SU-DHL-6 (cell line): ENCODE data around the gene SLC4A2.

Source experiments
- CTCF ChIP-seq: fragments of 200-600 bp; sonication (generic); IDR thresholded peaks from one replicate; pipeline ENCODE4 v1.5.1; 2017; ENCODE audit warnings: antibody characterized with exemption, mild to moderate bottlenecking, low read length, moderate library complexity; ENCODE audit not compliant: insufficient read depth, poor library complexity, severe bottlenecking
- EZH2phosphoT487 ChIP-seq: fragments of 200-600 bp; sonication (generic), shearing (Covaris generic); conservative IDR thresholded peaks from 2 replicates; pipeline ENCODE4 v1.6.1; 2018; ENCODE audit warnings: mild to moderate bottlenecking, antibody characterized with exemption, low read length, moderate library complexity, mixed read lengths

DNA sequence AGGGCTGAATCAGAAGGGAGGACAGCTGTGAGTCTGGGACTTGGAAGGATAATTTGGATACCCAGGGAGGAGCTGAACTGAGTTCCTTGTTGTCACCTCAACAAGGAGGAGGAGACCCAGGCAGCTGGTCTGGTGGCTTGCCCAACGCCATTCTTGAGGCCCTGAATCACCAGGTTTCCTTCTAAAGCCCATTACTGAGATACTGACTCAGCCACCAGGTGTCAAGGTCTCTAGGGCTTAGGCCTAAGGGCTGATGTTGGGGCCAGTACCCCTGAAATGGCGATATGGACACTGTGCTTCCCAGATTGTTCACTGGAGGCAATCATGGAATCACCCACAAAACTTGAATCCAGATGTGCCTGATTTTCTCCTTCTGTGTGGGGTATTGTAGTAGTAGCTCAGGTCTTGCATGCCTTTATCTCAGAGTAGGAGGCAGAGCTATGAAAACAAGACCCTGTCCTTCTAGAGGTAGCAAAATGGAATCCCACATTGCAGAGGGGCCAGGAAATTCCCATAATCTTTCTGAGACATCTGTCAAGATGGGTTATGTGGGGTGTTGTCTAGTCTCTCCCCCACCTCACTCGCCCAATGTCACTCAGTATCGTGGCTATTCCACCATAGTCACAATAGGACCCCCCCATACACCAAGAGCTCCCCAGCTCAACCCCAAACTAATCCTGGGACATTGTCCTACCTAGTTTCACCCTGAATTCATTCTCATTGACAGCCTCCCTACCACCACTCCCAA lies 33.3 kb upstream of the SLC4A2 start:
- no peak for TF ChIP-seq CTCF
- TF ChIP-seq EZH2phosphoT487, result no peak
